Omental fat pad (tissue), 4 donors: ENCODE data around the gene TRPM3. TPM values are rescaled to one million over a fixed set of nuclear protein-coding genes. Genes with fewer than 3 reads are reported as not detected.

Experiments
- ATAC-seq: fragments of 150-250 bp; one replicate; pipeline ENCODE4 v1.9.1; 2016; ENCODE audit warnings: mild to moderate bottlenecking, moderate library complexity; ENCODE audit not compliant: low FRiP score
- DNase-seq: peaks from one replicate; pipeline ENCODE4 v3.0.0-alpha.2; 2019; ENCODE audit warnings: low spot score
- total RNA-seq, 4 donors: library from RNA; depleted of rRNA; stranded (reverse); fragments of >200 nt; gene quantifications; one replicate each; pipeline ENCODE4 v1.1.0, GENCODE V29; 2016
- TF ChIP-seq, protein P1 (sequence below), 3 donors: fragments of 450-650 bp; IDR thresholded peaks; one replicate each; pipeline ENCODE4 v1.5.1; 2016 to 2017; ENCODE audit warnings: antibody characterized with exemption in 3 of 3, mild to moderate bottlenecking in 3 of 3, moderate library complexity in 2 of 3

Gene TRPM3
- total RNA-seq, 4 donors from 2014 or later: 0.60 to 9.3 (median 1.5) TPM

DNA sequence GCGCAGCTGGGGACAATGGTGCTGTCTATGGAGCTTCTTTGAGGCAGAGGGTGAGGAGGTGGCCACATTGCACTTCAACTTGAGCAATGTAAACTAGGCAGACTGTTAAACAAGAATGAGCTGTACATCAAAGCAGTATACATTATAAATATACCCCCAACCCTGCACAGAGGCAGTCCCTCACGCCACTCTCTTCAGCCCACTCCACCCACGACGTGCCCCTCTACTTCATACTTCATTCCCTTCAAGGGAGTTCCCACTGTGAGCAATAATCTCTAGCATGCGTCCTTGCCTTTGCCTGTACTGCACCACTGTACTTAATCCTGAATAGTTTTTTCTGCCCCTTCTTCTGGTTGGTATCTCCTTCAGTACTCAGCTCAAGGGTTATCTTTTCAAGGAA is 14.4 kb downstream of the TRPM3 start:
- DNase-seq (no peak), ATAC-seq (no peak)
- TF ChIP-seq, protein P1, sequence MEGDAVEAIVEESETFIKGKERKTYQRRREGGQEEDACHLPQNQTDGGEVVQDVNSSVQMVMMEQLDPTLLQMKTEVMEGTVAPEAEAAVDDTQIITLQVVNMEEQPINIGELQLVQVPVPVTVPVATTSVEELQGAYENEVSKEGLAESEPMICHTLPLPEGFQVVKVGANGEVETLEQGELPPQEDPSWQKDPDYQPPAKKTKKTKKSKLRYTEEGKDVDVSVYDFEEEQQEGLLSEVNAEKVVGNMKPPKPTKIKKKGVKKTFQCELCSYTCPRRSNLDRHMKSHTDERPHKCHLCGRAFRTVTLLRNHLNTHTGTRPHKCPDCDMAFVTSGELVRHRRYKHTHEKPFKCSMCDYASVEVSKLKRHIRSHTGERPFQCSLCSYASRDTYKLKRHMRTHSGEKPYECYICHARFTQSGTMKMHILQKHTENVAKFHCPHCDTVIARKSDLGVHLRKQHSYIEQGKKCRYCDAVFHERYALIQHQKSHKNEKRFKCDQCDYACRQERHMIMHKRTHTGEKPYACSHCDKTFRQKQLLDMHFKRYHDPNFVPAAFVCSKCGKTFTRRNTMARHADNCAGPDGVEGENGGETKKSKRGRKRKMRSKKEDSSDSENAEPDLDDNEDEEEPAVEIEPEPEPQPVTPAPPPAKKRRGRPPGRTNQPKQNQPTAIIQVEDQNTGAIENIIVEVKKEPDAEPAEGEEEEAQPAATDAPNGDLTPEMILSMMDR (IDR thresholded peaks at IDR 0.05): no peak

DNA sequence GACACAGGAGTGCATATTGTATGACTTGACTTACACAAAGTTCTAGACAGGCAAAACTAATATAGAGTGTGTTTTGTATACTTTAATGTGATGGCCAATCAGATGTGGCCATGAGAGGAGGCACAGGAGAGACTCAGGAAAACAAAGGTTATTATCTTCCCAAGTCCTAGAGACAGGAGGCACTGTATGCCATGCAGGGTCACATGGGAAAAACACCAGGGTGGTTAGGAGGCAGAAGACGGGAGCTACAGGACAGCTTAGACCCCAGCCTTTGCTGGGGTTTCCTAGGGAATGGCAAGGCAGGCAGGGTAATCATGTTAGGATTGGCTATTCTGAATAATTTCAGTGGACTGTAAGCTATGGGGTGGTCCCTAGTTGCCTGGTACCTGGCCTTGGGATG is 16.2 kb downstream of the TRPM3 start:
- no peak for DNase-seq
- ATAC-seq: no peak
- TF ChIP-seq, protein P1 (IDR thresholded peaks at IDR 0.05): no peak

- ATAC-seq: no peak
- TF ChIP-seq, protein P1 (IDR thresholded peaks at IDR 0.05): no peak
- DNase-seq: no peak
Observed at GRCh38 chr9:71098801-71099200, 22.6 kb downstream of the TRPM3 start.

GRCh38 chr9:71097671-71098070 is 23.8 kb downstream of the TRPM3 start:
- TF ChIP-seq, protein P1 (IDR thresholded peaks at IDR 0.05): no peak
- no peak for DNase-seq
- ATAC-seq: no peak

DNA sequence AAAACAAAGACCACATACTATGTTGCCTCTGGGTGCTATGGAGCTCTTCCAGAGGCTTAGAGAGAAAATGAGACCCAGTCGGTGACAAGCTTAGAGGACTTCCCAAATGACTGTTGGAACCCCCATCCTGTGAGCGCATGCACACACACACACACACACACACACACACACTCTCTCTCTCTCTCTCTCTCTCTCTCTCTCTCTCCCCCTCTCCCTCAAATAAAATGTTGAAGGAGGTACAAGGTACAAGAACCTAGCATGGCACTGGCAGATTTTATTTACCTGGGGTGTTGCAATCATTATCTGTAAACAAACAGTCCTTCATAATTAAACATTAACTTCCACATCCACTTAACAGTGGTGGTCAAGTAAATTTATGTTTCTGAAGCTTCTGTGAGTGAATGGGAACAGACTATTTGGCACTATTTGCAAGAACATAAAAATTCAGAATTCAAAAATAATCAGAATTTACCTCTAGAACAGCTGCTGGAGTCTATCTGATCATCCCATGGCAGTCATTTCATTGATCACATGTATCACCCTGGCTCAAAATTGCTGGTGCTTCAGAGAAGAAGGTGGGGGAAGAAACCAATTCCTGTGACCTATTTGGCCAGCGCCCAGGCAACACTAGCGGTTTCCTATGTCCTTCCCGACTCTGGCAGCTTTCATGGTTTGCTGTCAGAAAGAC is 24.9 kb downstream of the TRPM3 start:
- ATAC-seq: no peak
- no peak for DNase-seq
- TF ChIP-seq, protein P1 (IDR thresholded peaks at IDR 0.05): no peak

DNA sequence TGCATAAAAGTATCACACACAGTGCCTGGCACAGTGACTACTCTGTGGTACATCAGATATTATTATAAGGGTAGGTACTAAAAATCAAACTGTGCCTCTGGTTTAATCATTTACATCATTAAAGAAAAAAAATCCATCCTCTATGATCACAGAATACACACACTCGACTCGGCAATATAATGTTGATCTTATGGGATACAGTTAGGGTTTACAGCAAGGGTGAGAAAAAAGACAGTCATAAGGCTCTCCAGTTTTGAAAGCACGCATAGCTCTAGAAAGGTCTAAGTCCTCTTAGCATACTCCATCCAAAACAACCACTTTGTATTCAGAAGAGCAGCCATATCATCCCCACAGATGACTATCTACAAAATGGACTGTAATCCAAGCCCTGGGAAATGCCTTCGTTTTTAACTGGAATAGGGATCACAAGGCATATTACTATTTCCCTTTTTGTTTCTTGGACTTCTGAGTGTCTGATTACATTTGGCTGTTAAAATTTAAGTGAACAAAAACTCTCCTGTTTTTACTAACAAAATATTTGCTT is 26.6 kb downstream of the TRPM3 start:
- no peak for ATAC-seq
- TF ChIP-seq, protein P1 (IDR thresholded peaks at IDR 0.05): no peak
- no peak for DNase-seq

DNA sequence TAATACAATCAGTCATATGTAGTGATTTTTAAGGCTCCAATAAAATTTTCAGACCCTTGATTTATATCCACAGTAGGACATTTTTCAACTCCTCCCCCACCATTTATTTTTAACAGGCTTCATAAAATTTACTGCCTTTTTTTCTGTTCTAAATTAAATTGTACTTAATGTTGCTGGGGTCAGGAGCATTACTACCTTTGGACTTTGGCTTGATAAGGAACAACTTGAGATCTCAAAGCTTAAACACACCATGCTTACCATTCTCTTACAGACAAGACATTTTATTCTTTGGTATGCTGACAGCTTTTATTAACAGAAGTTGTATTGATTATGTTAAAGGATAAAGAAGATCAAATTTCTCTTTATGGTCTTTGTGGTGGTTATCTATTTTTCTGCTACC is 30.5 kb downstream of the TRPM3 start:
- ATAC-seq (no peak), DNase-seq (no peak)
- TF ChIP-seq, protein P1 (IDR thresholded peaks at IDR 0.05): no peak
